Measurements from ENCODE around the gene B4GALNT4. TPM values are rescaled to one million over a fixed set of nuclear protein-coding genes. Genes with fewer than 3 reads are reported as not detected.
A peak's percentile ranks its signal among the peaks of the same experiment; 100 is the strongest.

Gene B4GALNT4
- total RNA-seq, 6 experiments from 2014 or later, result 0.05 to 0.07 TPM; not detected in 4

- 82% methylated on average over 5 of the region's 8 CpGs for WGBS (ENCODE audit: insufficient coverage, low coverage, low lambda C conversion rate, missing lambda C conversion rate)
- H3K4me3 ChIP-seq, result no peak overlapping the region
- peak in 1 of 3 donors; percentile 31 for DNase-seq
- no peak for TF ChIP-seq POLR2A (IDR thresholded peaks at IDR 0.05)
- no peak for TF ChIP-seq CTCF (IDR thresholded peaks at IDR 0.05)
- no peaks in the 10 kb centered on the region for H3K27me3 ChIP-seq
- H3K27ac ChIP-seq, result no peak overlapping the region
- peak in 1 of 4 donors; percentile 11 for ATAC-seq
- H3K36me3 ChIP-seq, result no peaks in the 10 kb centered on the region
- intact Hi-C loops (cut with DNase I), result no loop called here
- H3K9me3 ChIP-seq, result no peaks in the 10 kb centered on the region
- H3K4me1 ChIP-seq, result no peaks in the 10 kb centered on the region
These were observed 57.6 kb downstream of the B4GALNT4 start for GRCh38 chr11:426851-427250.

DNA sequence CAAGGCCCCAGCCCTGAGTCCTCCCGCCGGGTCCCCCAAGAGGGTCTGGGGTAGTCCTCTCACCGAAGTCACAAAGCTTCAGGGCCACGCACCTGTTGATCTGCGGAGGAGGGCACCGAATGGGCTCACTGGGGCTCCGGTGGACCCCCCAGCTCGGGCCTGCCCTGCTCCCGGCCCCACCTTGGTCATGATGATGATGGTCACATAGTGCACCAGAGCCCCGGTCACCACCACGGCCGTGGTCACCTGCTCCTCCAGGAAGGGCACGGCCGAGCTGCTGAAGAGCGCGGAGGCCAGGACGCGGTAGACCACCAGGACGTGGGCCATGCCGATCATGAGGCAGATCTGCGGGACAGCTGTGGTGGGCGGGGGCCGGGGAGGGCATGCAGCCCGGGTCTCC, 59.0 kb downstream of the B4GALNT4 start:
- H3K9me3 ChIP-seq, result no peaks in the 10 kb centered on the region
- 60% methylated on average over 2 of the region's 24 CpGs for WGBS (ENCODE audit: insufficient coverage, low coverage, low lambda C conversion rate, missing lambda C conversion rate)
- DNase-seq, result peak in 2 of 3 donors; percentile 18 to 46
- H3K27ac ChIP-seq, result no peak overlapping the region
- no peaks in the 10 kb centered on the region for H3K4me1 ChIP-seq
- no peak for ATAC-seq
- no peaks in the 10 kb centered on the region for H3K27me3 ChIP-seq
- no peak for TF ChIP-seq CTCF (IDR thresholded peaks at IDR 0.05)
- no peak for TF ChIP-seq POLR2A (IDR thresholded peaks at IDR 0.05)
- H3K4me3 ChIP-seq, result no peak overlapping the region
- intact Hi-C loops (cut with DNase I), result no loop called here
- no peaks in the 10 kb centered on the region for H3K36me3 ChIP-seq

DNA sequence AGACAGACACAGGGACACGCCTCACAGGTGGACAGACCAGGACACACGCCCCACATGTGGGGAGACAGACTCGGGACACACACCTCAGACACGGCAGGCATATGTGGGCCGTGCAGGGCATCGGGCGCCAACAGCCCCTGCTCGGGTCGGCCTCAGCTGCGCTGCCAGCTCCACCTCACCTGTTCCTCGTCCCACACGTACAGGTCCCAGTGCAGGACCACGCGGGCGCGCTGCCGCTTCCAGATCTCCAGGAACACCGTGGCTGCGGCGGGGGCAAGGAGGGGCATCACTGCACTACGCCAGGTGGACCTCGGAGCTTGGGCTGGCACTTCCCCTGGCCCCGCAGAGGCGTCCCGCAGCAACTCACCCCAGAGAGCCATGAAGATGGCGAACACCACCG, 60.1 kb downstream of the B4GALNT4 start:
- H3K36me3 ChIP-seq, result no peaks in the 10 kb centered on the region
- no peaks in the 10 kb centered on the region for H3K27me3 ChIP-seq
- no peaks in the 10 kb centered on the region for H3K9me3 ChIP-seq
- no peak overlapping the region for H3K27ac ChIP-seq
- H3K4me3 ChIP-seq, result no peak overlapping the region
- DNase-seq, result peak in 1 of 3 donors; percentile 48
- TF ChIP-seq POLR2A (IDR thresholded peaks at IDR 0.05) (no peak), CTCF (IDR thresholded peaks at IDR 0.05) (no peak)
- intact Hi-C loops (cut with DNase I), result no loop called here
- 91% methylated on average over 11 of the region's 27 CpGs for WGBS (ENCODE audit: insufficient coverage, low coverage, low lambda C conversion rate, missing lambda C conversion rate)
- no peaks in the 10 kb centered on the region for H3K4me1 ChIP-seq
- no peak for ATAC-seq

- ATAC-seq (peak in 1 of 4 donors; percentile 22), DNase-seq (peak in 1 of 3 donors; percentile 44)
- H3K4me1 ChIP-seq, result no peaks in the 10 kb centered on the region
- intact Hi-C loops (cut with DNase I), result no loop called here
- no peak overlapping the region for H3K27ac ChIP-seq
- H3K4me3 ChIP-seq, result no peak overlapping the region
- no peak for TF ChIP-seq POLR2A (IDR thresholded peaks at IDR 0.05)
- no peak for TF ChIP-seq CTCF (IDR thresholded peaks at IDR 0.05)
- no peaks in the 10 kb centered on the region for H3K9me3 ChIP-seq
- no peaks in the 10 kb centered on the region for H3K36me3 ChIP-seq
- no peaks in the 10 kb centered on the region for H3K27me3 ChIP-seq
- 76% methylated on average over 7 of the region's 25 CpGs for WGBS (ENCODE audit: insufficient coverage, low coverage, low lambda C conversion rate, missing lambda C conversion rate)
These were observed 60.7 kb downstream of the B4GALNT4 start for GRCh38 chr11:429931-430456.

Other genes with a start within 250 kb of the B4GALNT4 start
- gene SCGB1C1, start 176.4 kb upstream of the B4GALNT4 start, total RNA-seq, result not detected
- 10 to 100 TPM; 17.2 to 28.9 (median 24.8) TPM for gene BET1L, start 162.1 kb upstream of the B4GALNT4 start, total RNA-seq
- gene RIC8A, start 161.8 kb upstream of the B4GALNT4 start, total RNA-seq, result 10 to 100 TPM; 29.7 to 54.0 (median 32.4) TPM
- gene SIRT3, start 133.2 kb upstream of the B4GALNT4 start, total RNA-seq, result 10 to 100 TPM in 5 of 6 experiments, 1 to 10 TPM in 1; 9.2 to 22.0 (median 15.5) TPM
- 10 to 100 TPM; 46.1 to 71.5 (median 48.7) TPM for gene PSMD13, start 132.5 kb upstream of the B4GALNT4 start, total RNA-seq
- gene NLRP6, start 91.1 kb upstream of the B4GALNT4 start, total RNA-seq, result 1 to 10 TPM in 4 of 6 experiments, under 1 TPM in 2; 0.22 to 6.2 (median 1.6) TPM
- 100 to 1,000 TPM in 1 of 6 experiments, 10 to 100 TPM in 4, 1 to 10 TPM in 1; 7.7 to 110 (median 13.8) TPM for gene PGGHG, start 80.4 kb upstream of the B4GALNT4 start, total RNA-seq
- gene IFITM5, start 70.0 kb upstream of the B4GALNT4 start, total RNA-seq, result not detected
- gene IFITM2, start 61.7 kb upstream of the B4GALNT4 start, total RNA-seq, result 100 to 1,000 TPM; 157 to 624 (median 390) TPM
- 100 to 1,000 TPM in 2 of 6 experiments, 10 to 100 TPM in 4; 15.7 to 159 (median 72.5) TPM for gene IFITM1, start 55.5 kb upstream of the B4GALNT4 start, total RNA-seq
- gene IFITM3, start 48.6 kb upstream of the B4GALNT4 start, total RNA-seq, result 1,000 to 10,000 TPM in 1 of 6 experiments, 100 to 1,000 TPM in 5; 445 to 1,124 (median 694) TPM
- 1 to 10 TPM in 1 of 6 experiments, under 1 TPM in 2, not detected in 3; 0.43 to 1.5 (median 0.47) TPM for gene PKP3, start 24.7 kb downstream of the B4GALNT4 start, total RNA-seq
- 100 to 1,000 TPM in 2 of 6 experiments, 10 to 100 TPM in 4; 48.2 to 133 (median 66.3) TPM for gene SIGIRR, start 45.5 kb downstream of the B4GALNT4 start, total RNA-seq
- gene ANO9, start 72.5 kb downstream of the B4GALNT4 start, total RNA-seq, result 1 to 10 TPM in 1 of 6 experiments, under 1 TPM in 4, not detected in 1; 0.09 to 1.0 (median 0.28) TPM
- gene PTDSS2, start 80.8 kb downstream of the B4GALNT4 start, total RNA-seq, result 10 to 100 TPM in 4 of 6 experiments, 1 to 10 TPM in 2; 8.4 to 21.9 (median 11.4) TPM
- gene RNH1, start 137.7 kb downstream of the B4GALNT4 start, total RNA-seq, result 100 to 1,000 TPM in 2 of 6 experiments, 10 to 100 TPM in 4; 66.4 to 135 (median 76.2) TPM
- 10 to 100 TPM in 5 of 6 experiments, 1 to 10 TPM in 1; 7.6 to 20.9 (median 14.8) TPM for gene HRAS, start 166.1 kb downstream of the B4GALNT4 start, total RNA-seq
- gene LRRC56, start 168.0 kb downstream of the B4GALNT4 start, total RNA-seq, result 1 to 10 TPM in 1 of 6 experiments, under 1 TPM in 4, not detected in 1; 0.12 to 1.1 (median 0.71) TPM
- gene LMNTD2, start 191.2 kb downstream of the B4GALNT4 start, total RNA-seq, result 10 to 100 TPM in 1 of 6 experiments, 1 to 10 TPM in 5; 4.7 to 14.7 (median 7.9) TPM
- gene RASSF7, start 191.5 kb downstream of the B4GALNT4 start, total RNA-seq, result 10 to 100 TPM; 20.5 to 61.1 (median 39.5) TPM
- gene PHRF1, start 207.0 kb downstream of the B4GALNT4 start, total RNA-seq, result 10 to 100 TPM; 15.4 to 21.9 (median 20.3) TPM
- gene IRF7, start 246.5 kb downstream of the B4GALNT4 start, total RNA-seq, result 10 to 100 TPM; 27.3 to 72.8 (median 47.7) TPM